NK-92 (cell line): Measurements from ENCODE around the gene FTSJ1.
"Not testable (repeated sequence)": the region's sequence is repeated elsewhere in the genome, so short reads cannot be mapped to it uniquely, and the experiment has no call there.

Experiments
- DNase-seq: peaks from one replicate; lab custom pipeline; 2025; ENCODE audit not compliant: unreplicated experiment; lab: John Stamatoyannopoulos, UW

FTSJ1 gene, protein sequence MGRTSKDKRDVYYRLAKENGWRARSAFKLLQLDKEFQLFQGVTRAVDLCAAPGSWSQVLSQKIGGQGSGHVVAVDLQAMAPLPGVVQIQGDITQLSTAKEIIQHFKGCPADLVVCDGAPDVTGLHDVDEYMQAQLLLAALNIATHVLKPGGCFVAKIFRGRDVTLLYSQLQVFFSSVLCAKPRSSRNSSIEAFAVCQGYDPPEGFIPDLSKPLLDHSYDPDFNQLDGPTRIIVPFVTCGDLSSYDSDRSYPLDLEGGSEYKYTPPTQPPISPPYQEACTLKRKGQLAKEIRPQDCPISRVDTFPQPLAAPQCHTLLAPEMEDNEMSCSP

DNA sequence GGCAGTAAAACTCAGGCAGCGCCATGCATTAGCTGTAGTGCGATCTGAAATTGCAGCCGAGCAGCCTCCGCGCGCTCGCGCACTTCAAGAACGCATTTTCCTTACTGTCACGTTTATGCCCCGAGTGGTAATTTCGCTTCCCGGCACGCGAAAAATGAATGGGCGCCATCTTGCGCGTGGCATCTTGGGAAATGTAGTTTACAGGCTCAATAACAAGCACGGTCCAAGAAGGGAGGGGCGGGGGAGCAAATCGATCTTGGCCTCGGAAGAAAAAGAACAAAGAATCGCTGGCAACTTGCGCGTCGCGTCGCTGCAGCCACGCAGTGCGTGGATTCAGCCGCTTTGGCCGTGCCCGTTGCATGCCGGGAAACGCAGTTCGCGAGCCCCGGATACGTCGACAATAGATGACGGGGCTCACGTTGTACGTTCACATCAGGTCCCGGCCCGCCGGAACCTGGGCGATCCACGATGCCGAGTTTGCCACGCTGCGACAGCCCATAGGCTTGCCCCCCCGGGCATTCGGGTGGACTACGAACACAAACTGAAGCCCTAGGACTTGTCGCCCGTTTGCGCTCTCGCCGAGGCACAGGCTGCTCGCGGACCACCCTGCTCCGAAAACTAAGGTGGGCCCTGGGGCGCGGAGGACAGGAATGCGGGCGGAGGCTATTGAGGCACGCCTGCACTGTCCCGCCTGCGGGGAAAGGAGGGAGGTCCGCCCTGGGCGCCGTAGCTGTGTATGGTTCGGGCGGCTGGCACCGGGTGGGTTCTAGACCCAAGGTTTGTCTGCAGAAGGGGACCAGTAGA lies at the start of gene FTSJ1:
FTSJ1 (plus strand) TSS at position 426 of the 804 bp plus-strand sequence. CDS start 1,849 bp downstream, outside the sequence.
- peak; percentile 52 for DNase-seq

DNA sequence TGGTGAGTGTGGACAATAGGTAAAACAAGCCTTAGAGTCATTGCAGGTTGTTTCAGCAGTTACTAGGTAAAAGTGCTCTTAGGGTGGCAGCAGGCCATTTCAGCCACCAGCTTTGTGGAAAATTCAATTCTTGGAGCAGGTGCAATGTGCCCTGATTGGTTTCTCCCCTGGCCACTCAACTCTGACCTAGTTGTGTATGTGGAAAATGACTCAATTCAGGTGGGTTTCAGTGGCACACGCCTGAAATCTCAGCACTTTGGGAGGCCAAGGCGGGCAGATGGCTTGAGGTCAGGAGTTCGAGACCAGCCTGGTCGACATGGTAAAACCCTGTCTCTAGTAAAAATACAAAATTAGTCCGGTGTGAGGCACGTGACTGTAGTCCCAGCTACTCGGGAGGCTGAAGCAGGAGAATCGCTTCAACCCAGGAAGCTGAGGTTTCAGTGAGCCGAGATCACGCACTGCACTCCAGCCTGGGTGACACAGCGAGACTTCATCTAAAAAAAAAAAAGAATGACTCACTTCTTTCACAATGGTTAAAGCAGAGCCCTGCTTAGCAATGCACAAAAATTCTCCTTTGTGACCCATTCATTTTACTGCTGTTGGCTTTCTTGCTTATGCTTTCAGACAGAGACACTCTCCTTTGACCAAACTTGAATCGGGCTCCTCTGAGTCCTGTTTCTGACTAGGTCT lies 48.8 kb upstream of the FTSJ1 start:
- DNase-seq, result not testable (repeated sequence)

DNA sequence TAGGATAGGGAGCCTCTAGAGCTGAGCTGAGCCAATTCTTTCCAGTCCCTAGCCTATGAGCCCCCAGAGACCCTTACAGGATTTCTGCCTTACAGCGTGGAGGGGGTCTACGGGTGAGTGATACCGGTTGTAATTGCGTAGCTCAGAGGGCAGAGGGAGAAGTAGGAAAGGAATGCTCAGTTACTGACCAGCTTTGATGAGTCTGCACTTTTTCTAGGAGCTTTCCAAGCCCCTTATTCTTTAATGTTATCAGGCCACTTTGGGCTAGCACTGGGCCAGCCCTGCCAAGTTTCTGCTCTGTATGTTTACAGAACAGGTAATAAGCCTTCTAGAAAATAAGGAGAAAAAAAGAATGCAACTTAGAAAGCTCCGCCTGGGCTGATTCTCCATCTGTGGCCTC lies 46.4 kb upstream of the FTSJ1 start:
- DNase-seq, result not testable (repeated sequence)

DNA sequence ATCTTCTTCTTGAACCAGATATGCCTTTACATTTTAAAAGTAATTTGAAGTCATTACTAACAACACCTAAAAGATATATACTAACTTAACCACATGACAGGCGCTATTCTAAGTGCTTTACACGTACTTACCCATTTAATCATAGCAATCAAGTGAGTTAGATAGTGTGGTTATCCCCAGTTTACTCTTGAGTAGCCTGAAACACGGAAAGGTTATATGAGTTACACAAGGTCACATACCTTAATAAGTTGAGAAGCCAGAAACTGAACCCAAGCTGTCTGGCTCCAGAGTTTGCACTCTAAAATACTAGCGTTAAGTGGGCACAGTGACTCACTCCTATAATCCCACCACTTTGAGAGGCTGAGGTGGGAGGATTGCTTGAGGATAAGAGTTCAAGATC lies 45.8 kb upstream of the FTSJ1 start:
- not testable (repeated sequence) for DNase-seq

DNA sequence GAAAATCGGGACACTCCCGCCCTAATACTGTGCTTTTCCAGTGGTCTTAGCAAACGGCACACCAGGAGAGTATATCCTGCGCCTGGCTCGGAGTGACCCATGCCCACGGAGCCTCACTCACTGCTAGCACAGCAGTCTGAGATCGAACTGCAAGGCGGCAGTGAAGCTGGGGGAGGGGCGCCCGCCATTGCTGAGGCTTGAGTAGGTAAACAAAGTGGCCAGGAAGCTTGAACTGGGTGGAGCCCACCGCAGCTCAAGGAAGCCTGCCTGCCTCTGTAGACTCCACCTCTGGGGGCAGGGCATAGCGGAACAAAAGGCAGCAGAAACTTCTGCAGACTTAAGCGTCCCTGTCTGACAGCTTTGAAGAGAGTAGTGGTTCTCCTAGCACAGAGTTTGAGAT lies 42.3 kb upstream of the FTSJ1 start:
- not testable (repeated sequence) for DNase-seq

DNA sequence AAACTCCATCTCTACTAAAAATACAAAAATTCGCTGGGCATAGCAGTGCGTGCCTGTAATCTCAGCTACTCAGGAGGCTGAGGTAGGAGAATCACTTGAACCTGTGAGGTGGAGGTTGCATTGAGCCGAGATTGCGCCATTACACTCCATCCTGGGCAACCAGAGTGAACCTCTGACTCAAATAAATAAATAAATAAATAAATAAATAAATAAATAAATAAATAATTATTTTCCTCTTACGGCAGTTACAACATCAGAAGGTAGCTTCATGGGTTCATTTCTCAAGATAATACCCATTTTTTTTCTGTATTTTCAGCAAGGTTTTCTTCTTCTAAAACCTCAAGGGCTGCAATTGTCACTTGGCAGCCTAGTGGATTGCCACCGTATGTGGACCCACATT lies 28.8 kb upstream of the FTSJ1 start:
- DNase-seq, result not testable (repeated sequence)

DNA sequence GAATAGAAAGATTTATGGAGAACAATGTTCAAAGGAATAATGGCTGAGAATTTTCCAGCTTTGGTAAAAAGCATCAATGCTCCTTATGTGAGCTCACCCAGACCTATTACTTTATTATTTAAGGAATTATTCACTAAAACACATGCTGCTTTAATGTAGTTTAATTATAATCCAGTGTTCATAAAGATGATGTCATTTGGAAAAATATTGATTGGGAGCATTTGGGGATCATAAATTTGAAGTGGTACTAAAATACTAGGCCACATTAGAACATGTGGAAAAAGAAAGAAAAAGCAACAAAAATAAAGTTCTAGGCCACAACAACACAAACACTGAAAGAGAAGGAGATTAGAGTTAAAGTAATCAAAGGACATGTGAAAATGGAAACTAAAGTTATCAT lies 25.9 kb upstream of the FTSJ1 start:
- DNase-seq, result no peak

DNA sequence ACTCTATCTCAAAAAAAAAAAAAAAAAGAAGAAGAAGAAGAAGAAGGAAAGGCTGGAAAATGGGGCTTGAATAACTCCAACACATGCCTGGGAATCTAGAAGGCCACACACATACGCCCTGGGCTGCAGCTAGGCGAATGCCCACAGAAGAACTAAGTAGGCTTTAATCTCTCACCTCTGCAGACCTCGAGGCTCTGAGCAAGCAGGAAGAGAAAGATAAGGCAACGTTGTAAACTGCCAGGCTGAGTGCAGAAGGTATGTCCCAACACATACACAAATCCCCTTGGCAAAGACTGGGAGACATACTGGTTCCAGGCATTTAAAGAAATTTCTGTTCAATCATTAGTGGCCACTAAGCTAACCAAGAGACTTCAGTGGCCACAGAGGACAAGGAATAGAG lies 24.3 kb upstream of the FTSJ1 start:
- no peak for DNase-seq

DNA sequence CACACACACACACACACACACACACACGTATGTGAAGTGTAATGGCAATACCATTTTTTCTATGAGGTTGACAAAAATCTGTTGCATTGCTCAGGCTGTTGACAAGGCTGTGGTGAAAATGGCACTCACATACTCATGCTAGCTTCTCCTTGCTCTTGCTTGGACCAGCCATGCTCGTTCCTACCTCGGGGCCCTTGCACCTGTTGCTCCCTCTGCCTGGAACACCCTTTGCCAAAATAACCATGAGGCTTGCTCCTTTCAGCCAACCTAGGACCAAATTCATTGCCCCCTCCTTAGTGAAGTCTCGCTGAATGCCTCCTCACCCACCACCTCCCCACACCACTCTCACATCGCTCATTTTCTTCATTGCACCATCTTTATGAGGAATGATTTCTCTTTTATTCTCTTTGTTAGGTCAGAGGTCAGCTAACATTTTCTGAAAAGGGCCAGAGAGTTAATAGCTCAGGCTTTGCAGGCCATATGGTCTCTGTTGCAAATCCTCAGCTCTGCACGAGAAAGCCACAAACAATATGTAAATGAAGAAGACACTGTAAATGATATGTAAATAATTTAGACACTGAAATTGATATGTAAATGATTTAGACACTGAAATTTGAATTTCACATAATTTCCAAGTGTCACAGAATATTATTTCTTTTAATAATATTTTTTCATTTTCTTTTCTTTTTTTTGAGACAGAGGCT lies 19.2 kb upstream of the FTSJ1 start:
- no peak for DNase-seq

DNA sequence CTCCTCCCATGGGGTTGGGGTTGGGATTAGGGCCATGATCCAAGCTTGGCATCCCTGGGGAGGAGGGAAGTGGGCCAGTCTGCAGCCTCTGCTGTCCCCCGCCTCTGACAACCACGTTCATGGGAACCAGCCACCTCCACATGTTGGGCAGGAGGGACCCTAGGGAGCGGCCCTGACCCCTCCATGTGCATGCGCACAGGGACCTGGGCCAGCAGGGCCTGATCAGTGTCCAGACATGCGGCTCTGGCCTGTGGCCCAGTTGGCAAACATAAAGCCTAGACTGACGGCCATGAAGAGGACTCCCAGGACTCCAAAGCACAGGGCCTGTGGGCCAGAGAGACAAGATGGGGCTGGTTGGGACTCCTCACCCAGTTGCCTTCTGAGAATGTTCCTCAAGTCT lies 17.3 kb upstream of the FTSJ1 start:
- DNase-seq, result no peak

DNA sequence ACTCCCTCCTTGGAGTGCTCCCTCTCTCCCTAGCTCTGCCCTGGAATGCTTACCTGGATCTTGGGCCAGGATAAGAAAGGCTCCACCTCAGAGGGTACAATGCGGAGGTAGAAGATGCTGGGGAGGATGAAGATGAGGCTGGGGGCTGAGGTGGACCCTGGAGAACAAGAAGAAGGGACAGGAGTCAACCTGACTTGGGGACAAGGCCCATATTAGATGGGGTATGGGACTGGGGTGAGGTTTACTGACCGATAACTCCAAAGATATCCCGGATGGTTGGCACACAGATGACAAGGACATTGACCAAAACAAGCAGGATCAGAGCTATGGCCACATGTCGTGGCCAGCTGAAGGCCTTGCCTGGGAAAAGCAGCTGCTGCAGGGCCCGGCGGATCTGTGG lies 16.5 kb upstream of the FTSJ1 start:
- no peak for DNase-seq

DNA sequence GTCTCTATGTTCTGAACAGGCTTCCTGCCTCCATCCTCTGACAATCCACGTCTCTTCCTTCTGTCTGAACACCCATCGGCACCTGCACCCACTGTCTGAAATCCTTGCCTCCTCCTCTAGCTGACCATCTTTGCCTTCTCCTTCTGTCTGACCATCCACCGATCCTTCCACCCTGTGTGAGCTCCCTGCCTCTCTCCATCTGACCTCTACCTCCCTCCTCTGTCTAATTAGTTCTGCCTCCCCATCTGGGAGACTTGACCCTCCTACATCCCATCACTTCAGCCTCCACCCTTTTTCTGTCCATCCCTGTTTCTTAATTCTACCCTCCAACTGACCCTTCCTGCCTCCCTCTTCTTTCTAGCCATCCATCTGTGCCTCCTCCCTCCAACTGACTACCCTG lies 16.0 kb upstream of the FTSJ1 start:
- no peak for DNase-seq

DNA sequence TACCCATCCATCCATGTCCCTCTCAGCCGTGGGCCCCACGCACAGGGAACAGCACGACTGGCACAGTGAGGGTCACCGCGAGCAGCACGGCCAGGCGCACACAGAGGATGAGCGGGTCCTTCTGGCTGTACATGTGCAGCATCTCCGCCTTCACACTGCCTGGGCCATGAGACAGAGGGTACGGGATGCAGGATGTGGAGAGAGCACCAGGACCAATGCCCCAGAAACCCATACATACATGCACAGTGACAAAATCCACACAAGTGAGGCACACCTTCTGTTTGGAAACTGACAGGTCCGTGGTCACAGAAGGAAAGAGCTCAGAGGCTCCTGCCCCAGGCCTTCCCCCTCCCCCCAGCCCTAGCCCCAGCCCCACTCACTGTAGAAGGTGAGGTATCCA lies 15.4 kb upstream of the FTSJ1 start:
- no peak for DNase-seq

DNA sequence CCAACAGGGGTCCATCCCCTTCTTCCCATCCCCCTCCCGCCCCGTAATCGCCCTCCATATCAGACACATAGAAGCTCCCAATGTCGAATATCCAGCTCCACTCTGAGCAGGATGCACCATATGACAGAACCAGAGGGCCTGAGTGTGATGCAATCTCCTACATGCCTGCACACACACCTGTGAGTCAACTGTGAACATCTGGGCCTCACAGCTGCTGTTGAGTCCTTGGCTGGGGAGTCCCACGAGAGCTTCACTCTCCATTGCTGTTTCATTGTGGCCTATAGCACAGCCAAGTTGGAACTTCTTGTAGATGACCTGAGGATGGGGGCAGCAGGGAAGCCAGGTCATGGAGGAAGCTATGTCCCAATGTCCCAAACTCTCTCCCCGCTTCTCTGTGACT lies 14.2 kb upstream of the FTSJ1 start:
- DNase-seq, result no peak

DNA sequence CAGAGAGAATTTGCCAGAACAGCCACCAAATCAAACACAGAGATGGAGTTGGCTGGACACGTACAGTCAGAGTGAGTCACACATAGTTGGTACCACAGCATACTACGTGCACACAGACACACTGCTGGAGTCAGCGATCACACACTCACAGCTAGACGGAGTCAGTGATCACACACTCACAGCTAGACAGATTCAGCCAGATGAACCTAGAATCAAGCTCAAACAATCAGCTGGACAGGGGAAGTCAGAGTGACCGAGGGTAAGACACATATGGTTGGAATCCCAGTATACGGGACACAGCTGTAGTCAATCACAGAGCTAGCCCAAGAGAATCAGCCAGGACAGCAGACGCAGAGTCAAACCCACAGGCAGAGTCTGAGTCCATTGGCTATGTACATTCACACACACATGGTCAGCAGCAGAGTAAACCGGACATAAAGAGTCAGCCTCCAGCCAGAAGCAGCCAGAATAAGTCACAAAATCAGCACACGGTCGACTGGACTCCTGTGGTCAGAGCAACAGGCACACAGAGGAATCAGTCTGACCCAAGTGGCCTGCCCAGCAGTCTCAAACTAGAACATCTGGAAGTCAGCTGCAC lies 10.6 kb upstream of the FTSJ1 start:
- no peak for DNase-seq

DNA sequence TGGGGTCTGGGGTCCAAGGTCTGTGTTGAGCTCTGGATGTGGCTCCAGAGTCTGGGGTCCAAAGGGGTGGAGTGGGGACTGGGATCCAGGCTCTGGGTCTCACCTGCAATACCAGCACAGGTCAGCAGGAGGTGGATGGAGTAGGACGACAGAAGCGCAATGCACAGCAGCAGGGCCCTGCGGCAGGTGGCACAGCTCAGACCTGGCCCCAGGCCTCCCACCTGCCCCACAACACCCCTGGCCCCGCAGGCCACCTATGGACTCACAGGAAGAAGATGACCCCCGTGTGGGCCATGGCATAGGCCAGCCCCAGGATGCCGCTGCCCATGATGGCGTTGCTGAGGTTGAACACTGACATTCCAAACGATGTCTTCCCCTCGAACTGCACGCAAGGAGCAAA lies 9.3 kb upstream of the FTSJ1 start:
- DNase-seq, result no peak

DNA sequence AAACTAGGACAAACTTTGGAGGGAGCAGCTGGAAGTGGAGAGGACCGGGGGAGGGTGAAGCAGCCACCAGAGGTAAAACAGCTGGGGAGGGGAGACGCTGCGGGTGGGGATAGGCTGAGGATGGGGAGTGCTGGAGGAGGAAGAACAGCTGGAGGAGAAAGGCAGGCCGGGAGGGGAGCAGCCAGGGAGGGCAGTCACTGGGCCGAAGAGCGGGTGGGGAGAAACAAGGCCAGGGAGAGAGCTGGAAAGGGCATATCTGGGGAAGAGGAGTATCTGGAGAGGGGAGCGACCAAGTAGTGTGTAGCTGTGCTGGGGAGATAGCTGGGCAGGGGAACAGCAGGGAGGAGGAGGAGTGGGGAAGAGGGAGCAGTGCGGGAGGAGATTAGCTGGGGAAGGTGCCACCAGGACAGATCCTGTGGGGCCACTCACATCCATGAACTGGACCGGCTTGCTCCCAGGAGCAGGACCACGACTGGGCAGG lies 8.7 kb upstream of the FTSJ1 start:
- no peak for DNase-seq

DNA sequence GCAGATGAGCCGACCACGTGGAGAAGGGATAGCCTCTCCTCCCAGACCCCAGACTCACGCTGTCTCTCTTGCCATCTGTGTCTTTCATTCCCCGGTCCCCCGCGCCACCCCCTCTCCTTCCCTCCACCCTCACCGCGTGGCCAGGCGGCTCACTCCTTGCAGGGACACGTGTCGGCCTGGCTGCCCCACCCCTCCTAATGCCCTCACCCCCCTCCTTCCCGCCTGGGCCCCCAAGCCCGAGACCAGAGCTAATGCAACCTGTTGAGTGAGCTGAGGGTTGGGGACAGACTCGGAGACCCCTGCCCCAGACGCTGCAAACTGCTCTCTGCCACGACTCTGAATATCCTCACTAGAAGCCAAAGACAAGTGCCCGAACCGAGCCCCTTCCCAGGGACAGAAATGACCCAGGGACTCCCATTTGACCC lies 7.7 kb upstream of the FTSJ1 start:
- no peak for DNase-seq

DNA sequence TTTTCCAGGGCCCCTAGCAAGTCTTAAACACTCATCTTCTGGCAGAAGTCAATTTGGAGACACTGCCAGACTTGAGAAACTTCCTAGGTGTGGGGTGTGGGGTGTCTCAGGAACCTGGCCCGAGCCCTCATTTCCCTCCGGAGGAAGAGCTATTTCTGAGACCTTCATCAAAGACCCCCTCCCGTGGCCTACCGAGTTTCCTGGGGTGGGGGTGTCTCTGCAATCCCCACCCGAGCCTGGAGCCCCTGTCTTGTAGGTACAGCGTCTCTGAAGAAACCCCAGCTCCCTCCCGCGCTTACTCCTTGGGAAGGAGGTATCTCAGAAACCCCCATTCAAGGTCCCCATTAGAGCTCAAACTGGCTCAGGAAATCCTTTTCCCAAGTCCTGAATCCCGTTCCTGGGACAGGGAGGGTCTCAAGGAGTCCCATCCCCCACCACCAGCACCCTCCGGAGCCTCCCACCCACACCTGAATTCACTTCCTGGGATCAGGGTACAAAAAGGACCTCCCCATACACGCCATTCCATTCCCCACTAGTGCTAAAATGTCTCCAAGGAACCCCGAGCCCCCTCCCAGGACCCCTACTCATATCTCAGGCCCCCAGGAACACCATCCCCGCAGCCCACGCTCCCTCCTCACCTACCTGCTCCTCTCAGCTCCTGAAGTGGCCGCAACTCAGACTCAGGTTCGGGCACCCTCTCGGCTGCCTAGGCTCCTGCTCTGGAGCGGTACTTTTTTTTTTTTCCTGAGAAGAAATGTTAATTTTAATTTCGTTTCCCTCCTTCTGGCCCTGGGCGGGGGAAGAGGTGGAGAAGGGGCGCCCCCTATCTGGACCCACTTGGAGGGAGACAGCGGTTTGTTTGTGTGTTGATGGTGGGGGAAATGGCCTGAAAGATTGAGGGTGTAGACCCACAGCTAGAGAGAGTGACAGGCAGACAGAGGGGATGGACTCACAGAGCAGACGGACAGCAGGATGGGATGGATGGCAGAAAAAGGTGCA lies 7.0 kb upstream of the FTSJ1 start:
- DNase-seq, result no peak
